ENCODE data around the gene BLOC1S1.

BLOC1S1 gene

GRCh38 chr12:55728186-55728938, 12.5 kb downstream of the BLOC1S1 start:
- peak; percentile 75 for DNase-seq (ENCODE audit: low spot score)

GRCh38 chr12:55728939-55729818, 13.3 kb downstream of the BLOC1S1 start, which contains the start of gene CD63:
CD63 (minus strand) TSS chr12:55729009; CDS start chr12:55728341, 668 bp downstream.
- peak; percentile 95 for DNase-seq (ENCODE audit: low spot score)

- DNase-seq (ENCODE audit: low spot score) = peak; percentile 77
Observed at GRCh38 chr12:55729819-55730818, 14.3 kb downstream of the BLOC1S1 start.

- no peak for DNase-seq (ENCODE audit: low spot score)
Observed at GRCh38 chr12:55732288-55732687, 16.4 kb downstream of the BLOC1S1 start.

GRCh38 chr12:55733021-55733555, 17.2 kb downstream of the BLOC1S1 start:
- no peak for DNase-seq (ENCODE audit: low spot score)

GRCh38 chr12:55733858-55734257, 18.0 kb downstream of the BLOC1S1 start:
- no peak for DNase-seq (ENCODE audit: low spot score)

- no peak for DNase-seq (ENCODE audit: low spot score)
Observed at GRCh38 chr12:55734595-55734994, 18.7 kb downstream of the BLOC1S1 start.

- DNase-seq (ENCODE audit: low spot score) = no peak
Observed at GRCh38 chr12:55736076-55736475, 20.2 kb downstream of the BLOC1S1 start.

- DNase-seq (ENCODE audit: low spot score) = no peak
Observed at GRCh38 chr12:55736780-55737580, 21.1 kb downstream of the BLOC1S1 start.

- DNase-seq (ENCODE audit: low spot score) = no peak
Observed at GRCh38 chr12:55737581-55738122, 21.8 kb downstream of the BLOC1S1 start.

- peak; percentile 87 for DNase-seq (ENCODE audit: low spot score)
Observed at GRCh38 chr12:55738123-55739024, 22.5 kb downstream of the BLOC1S1 start.

GRCh38 chr12:55739025-55739378, 23.2 kb downstream of the BLOC1S1 start:
- DNase-seq (ENCODE audit: low spot score) = no peak

GRCh38 chr12:55741931-55742680, 26.3 kb downstream of the BLOC1S1 start:
- DNase-seq (ENCODE audit: low spot score) = no peak

- peak; percentile 82 for DNase-seq (ENCODE audit: low spot score)
Observed at GRCh38 chr12:55742719-55743405, 27.0 kb downstream of the BLOC1S1 start, which contains the start of gene GDF11. GDF11 (plus strand) TSS chr12:55743122; CDS start chr12:55743317, 195 bp downstream.

GRCh38 chr12:55743406-55744339, 27.8 kb downstream of the BLOC1S1 start:
- DNase-seq (ENCODE audit: low spot score) = no peak

GRCh38 chr12:55744340-55745030, 28.6 kb downstream of the BLOC1S1 start:
- DNase-seq (ENCODE audit: low spot score) = no peak
